H9 (cell line): Measurements from ENCODE around the gene OXTR. TPM values are rescaled to one million over a fixed set of nuclear protein-coding genes. Genes with fewer than 3 reads are reported as not detected.

ENCODE experiments used
- DNase-seq: peaks from one replicate; pipeline ENCODE4 v3.0.0-alpha.2; 2017
- H2AFZ ChIP-seq: one replicate; pipeline ENCODE4 v1.6.1; 2013; ENCODE audit warnings: mild to moderate bottlenecking, low read length, control low read depth, moderate library complexity
- H2AK5ac ChIP-seq: 2 replicates; pipeline ENCODE4 v1.6.1; 2013; ENCODE audit warnings: low read length, control low read depth, mixed read lengths; ENCODE audit not compliant: insufficient read length
- H2BK120ac ChIP-seq: one replicate; pipeline ENCODE4 v1.6.1; 2013; ENCODE audit warnings: low read depth, mild to moderate bottlenecking, low read length, control low read depth, inconsistent platforms; ENCODE audit not compliant: poor library complexity, severe bottlenecking
- H2BK12ac ChIP-seq: 2 replicates; pipeline ENCODE4 v1.6.1; 2013; ENCODE audit warnings: low read length, control low read depth, mixed read lengths, low read depth; ENCODE audit not compliant: insufficient read length
- H2BK15ac ChIP-seq: 2 replicates; pipeline ENCODE4 v1.6.1; 2013; ENCODE audit warnings: low read depth, low read length, control low read depth
- H2BK20ac ChIP-seq: one replicate; pipeline ENCODE4 v1.6.1; 2013; ENCODE audit warnings: low read depth, mild to moderate bottlenecking, low read length, control low read depth, inconsistent platforms; ENCODE audit not compliant: poor library complexity, severe bottlenecking
- H2BK5ac ChIP-seq: 2 replicates; pipeline ENCODE4 v1.6.1; 2013; ENCODE audit warnings: low read length, control low read depth, mixed read lengths; ENCODE audit not compliant: insufficient read length
- H3K14ac ChIP-seq: 2 replicates; pipeline ENCODE4 v1.6.1; 2013; ENCODE audit warnings: low read length, control low read depth; ENCODE audit not compliant: insufficient read depth
- H3K18ac ChIP-seq: 2 replicates; pipeline ENCODE4 v1.6.1; 2013; ENCODE audit warnings: low read depth, mild to moderate bottlenecking, mixed read lengths, low read length, control low read depth; ENCODE audit not compliant: insufficient read length
- H3K23ac ChIP-seq: 2 replicates; pipeline ENCODE4 v1.6.1; 2013; ENCODE audit warnings: low read length, control low read depth, mixed read lengths, low read depth; ENCODE audit not compliant: insufficient read length
- H3K23me2 ChIP-seq: 2 replicates; pipeline ENCODE4 v1.6.1; 2013; ENCODE audit warnings: low read depth, mild to moderate bottlenecking, mixed read lengths, low read length, control low read depth; ENCODE audit not compliant: insufficient read length, poor library complexity, severe bottlenecking
- H3K27ac ChIP-seq: 2 replicates; pipeline ENCODE4 v1.5.1; 2013; ENCODE audit warnings: low read length, control low read depth, mixed read lengths, low read depth; ENCODE audit not compliant: insufficient read length
- H3K27me3 ChIP-seq: 2 replicates; pipeline ENCODE4 v1.6.1; 2013; ENCODE audit warnings: low read length, control low read depth, inconsistent platforms; ENCODE audit not compliant: insufficient read depth
- H3K4ac ChIP-seq: 2 replicates; pipeline ENCODE4 v1.6.1; 2013; ENCODE audit warnings: low read depth, mild to moderate bottlenecking, control low read depth, inconsistent platforms, low read length, moderate library complexity
- H3K4me1 ChIP-seq: 2 replicates; pipeline ENCODE4 v1.6.1; 2013; ENCODE audit warnings: low read length, control low read depth, inconsistent platforms; ENCODE audit not compliant: insufficient read depth
- H3K4me2 ChIP-seq: 2 replicates; pipeline ENCODE4 v1.6.1; 2013; ENCODE audit warnings: low read length, control low read depth, mixed read lengths; ENCODE audit not compliant: insufficient read length, insufficient read depth
- H3K56ac ChIP-seq: 2 replicates; pipeline ENCODE4 v1.6.1; 2013; ENCODE audit warnings: low read depth, mild to moderate bottlenecking, mixed read lengths, low read length, control low read depth; ENCODE audit not compliant: insufficient read length
- H3K79me1 ChIP-seq: 2 replicates; pipeline ENCODE4 v1.6.1; 2013; ENCODE audit warnings: low read depth, mild to moderate bottlenecking, moderate library complexity, low read length, control low read depth, inconsistent platforms; ENCODE audit not compliant: insufficient read depth, poor library complexity, severe bottlenecking
- H3K79me2 ChIP-seq: 2 replicates; pipeline ENCODE4 v1.6.1; 2013; ENCODE audit warnings: low read length, control low read depth, inconsistent platforms; ENCODE audit not compliant: insufficient read depth
- H3K9ac ChIP-seq: 2 replicates; pipeline ENCODE4 v1.6.1; 2013; ENCODE audit warnings: low read length, control low read depth, mixed read lengths; ENCODE audit not compliant: insufficient read length; ENCODE audit errors: extremely low read depth
- H3K9me3 ChIP-seq: one replicate; pipeline ENCODE4 v1.6.1; 2013; ENCODE audit warnings: low read depth, low read length, inconsistent platforms; ENCODE audit not compliant: control insufficient read depth
- H3T11ph ChIP-seq: one replicate; pipeline ENCODE4 v1.6.1; 2013; ENCODE audit warnings: mild to moderate bottlenecking, low read length, control low read depth, inconsistent platforms
- H4K20me1 ChIP-seq: one replicate; pipeline ENCODE4 v1.6.1; 2013; ENCODE audit not compliant: control insufficient read depth, insufficient read length, insufficient read depth
- H4K5ac ChIP-seq: 2 replicates; pipeline ENCODE4 v1.6.1; 2013; ENCODE audit warnings: low read depth, mild to moderate bottlenecking, mixed read lengths, low read length, control low read depth; ENCODE audit not compliant: insufficient read length
- H4K8ac ChIP-seq: replicated peaks from 2 replicates; pipeline ENCODE4 v1.6.1; 2013; ENCODE audit warnings: low read length, control low read depth, mixed read lengths, low read depth; ENCODE audit not compliant: insufficient read length
- H4K91ac ChIP-seq: 2 replicates; pipeline ENCODE4 v1.6.1; 2013; ENCODE audit warnings: low read depth, mild to moderate bottlenecking, moderate library complexity, mixed read lengths, low read length, control low read depth; ENCODE audit not compliant: insufficient read length
- H3K27ac Mint-ChIP-seq, 3 experiments: 2 replicates in 2 of 3; 3 replicates in 1 of 3; pipeline ENCODE4 v1.8.0; 2020 to 2021; ENCODE audit warnings: mixed read lengths in 3 of 3, mild to moderate bottlenecking in 1 of 3, moderate library complexity in 1 of 3
- H3K27me3 Mint-ChIP-seq: 2 replicates; pipeline ENCODE4 v1.8.0; 2021; ENCODE audit warnings: low read depth, mild to moderate bottlenecking, moderate library complexity, mixed read lengths
- H3K36me3 Mint-ChIP-seq, 3 experiments: 2 replicates in 2 of 3; 3 replicates in 1 of 3; pipeline ENCODE4 v1.8.0; 2020 to 2021; ENCODE audit warnings: low read depth in 3 of 3, mixed read lengths in 3 of 3; ENCODE audit not compliant: insufficient read depth in 1 of 3
- H3K4me1 Mint-ChIP-seq, 2 experiments: 2 replicates each; pipeline ENCODE4 v1.8.0; 2020; ENCODE audit warnings: mixed read lengths in 2 of 2
- H3K4me3 Mint-ChIP-seq, 2 experiments: 2 replicates in 1 of 2; 3 replicates in 1 of 2; pipeline ENCODE4 v1.8.0; 2020 to 2021; ENCODE audit warnings: mild to moderate bottlenecking in 2 of 2, mixed read lengths in 2 of 2, moderate library complexity in 1 of 2
- H3K9me3 Mint-ChIP-seq, 2 experiments: 2 replicates in 1 of 2; 3 replicates in 1 of 2; pipeline ENCODE4 v1.8.0; 2020; ENCODE audit warnings: mild to moderate bottlenecking in 2 of 2, mixed read lengths in 2 of 2, moderate library complexity in 1 of 2
- CTCF ChIP-seq: fragments of 200-600 bp; sonication (generic); conservative IDR thresholded peaks from 3 replicates; pipeline ENCODE4 v1.8.0; 2021; ENCODE audit warnings: antibody characterized with exemption, mild to moderate bottlenecking
- WGBS: extraction: QIAGEN DNeasy Blood & Tissue Kit; methylation state at CpG from one replicate; pipeline ENCODE4 v1.1.7; 2013; ENCODE audit warnings: missing lambda C conversion rate, low lambda C conversion rate, mixed read lengths; ENCODE audit not compliant: insufficient read length; ENCODE audit errors: extremely low coverage; 5-methylcytosine and 5-hydroxymethylcytosine counted together
- total RNA-seq: library from RNA; stranded (reverse); gene quantifications from 2 replicates; pipeline ENCODE4 v1.2.1, GENCODE V29; 2021

The OXTR gene
- total RNA-seq, 1 experiment from 2014 or later, result 1.7 TPM

GRCh38 chr3:8805774-8806173 is 36.4 kb upstream of the OXTR start:
- no peak overlapping the region for H4K8ac ChIP-seq
- H3K4me2 ChIP-seq, result no peak overlapping the region
- H3K27ac ChIP-seq, result no peak overlapping the region
- H3K18ac ChIP-seq, result no peak overlapping the region
- no peaks in the 10 kb centered on the region for H3K79me2 ChIP-seq
- no peak overlapping the region for H2AFZ ChIP-seq
- no peaks in the 10 kb centered on the region for H3K9me3 ChIP-seq
- H3K9ac ChIP-seq, result no peak overlapping the region
- no peak overlapping the region for H3K14ac ChIP-seq
- no peak overlapping the region for H2BK12ac ChIP-seq
- no peak overlapping the region for H2BK120ac ChIP-seq
- no peaks in the 10 kb centered on the region for H3K79me1 ChIP-seq
- H4K20me1 ChIP-seq, result no peaks in the 10 kb centered on the region
- H2BK15ac ChIP-seq, result no peak overlapping the region
- Mint-ChIP-seq H3K9me3 (peaks cover 2 to 4% of the 10 kb centered on the region in 2 experiments; a peak in 2 of 5 replicates), H3K4me3 (no peak overlapping the region), H3K4me1 (no peaks in the 10 kb centered on the region), H3K27ac (no peak overlapping the region), H3K36me3 (peaks cover 0 to 1% (median 0%) of the 10 kb centered on the region in 3 experiments; a peak in 1 of 7 replicates), H3K27me3 (no peaks in the 10 kb centered on the region)
- no peaks in the 10 kb centered on the region for H3K4me1 ChIP-seq
- no peak overlapping the region for H4K5ac ChIP-seq
- H3K56ac ChIP-seq, result no peak overlapping the region
- no peak for TF ChIP-seq CTCF
- no peaks in the 10 kb centered on the region for H3K27me3 ChIP-seq
- no peak overlapping the region for H4K91ac ChIP-seq
- no peak overlapping the region for H3T11ph ChIP-seq
- no peak overlapping the region for H3K23ac ChIP-seq
- H2BK5ac ChIP-seq, result no peak overlapping the region
- H2BK20ac ChIP-seq, result no peak overlapping the region
- no peak overlapping the region for H2AK5ac ChIP-seq
- WGBS, result no CpG with 5 or more reads among the region's 2 CpGs
- no peaks in the 10 kb centered on the region for H3K23me2 ChIP-seq
- H3K4ac ChIP-seq, result no peak overlapping the region
- DNase-seq, result no peak
